HEK293T (cell line): ENCODE measurements around the gene CDH4.

Experiments
- BHLHE40 ChIP-seq: fragments of 450-650 bp; IDR thresholded peaks from 2 replicates; pipeline ENCODE4 v1.6.1; 2016; ENCODE audit warnings: mild to moderate bottlenecking, moderate library complexity, borderline replicate concordance
- ELF4 ChIP-seq: fragments of 450-650 bp; IDR thresholded peaks from 2 replicates; pipeline ENCODE4 v1.6.1; 2017; ENCODE audit warnings: antibody characterized with exemption
- FOXA1 ChIP-seq: fragments of 450-650 bp; IDR thresholded peaks from 2 replicates; pipeline ENCODE4 v1.6.1; 2016; ENCODE audit warnings: mild to moderate bottlenecking
- FOXK2 ChIP-seq: fragments of 450-650 bp; IDR thresholded peaks from 2 replicates; pipeline ENCODE4 v1.6.1; 2016; ENCODE audit warnings: mild to moderate bottlenecking
- NFRKB ChIP-seq: fragments of 450-650 bp; IDR thresholded peaks from 2 replicates; pipeline ENCODE4 v1.6.1; 2016; ENCODE audit warnings: mild to moderate bottlenecking, moderate library complexity
- SP1 ChIP-seq: fragments of 450-650 bp; IDR thresholded peaks from 2 replicates; pipeline ENCODE4 v1.6.1; 2017
- SUZ12 ChIP-seq: fragments of 450-650 bp; IDR thresholded peaks from 2 replicates; pipeline ENCODE4 v1.6.1; 2016; ENCODE audit warnings: mild to moderate bottlenecking

DNA sequence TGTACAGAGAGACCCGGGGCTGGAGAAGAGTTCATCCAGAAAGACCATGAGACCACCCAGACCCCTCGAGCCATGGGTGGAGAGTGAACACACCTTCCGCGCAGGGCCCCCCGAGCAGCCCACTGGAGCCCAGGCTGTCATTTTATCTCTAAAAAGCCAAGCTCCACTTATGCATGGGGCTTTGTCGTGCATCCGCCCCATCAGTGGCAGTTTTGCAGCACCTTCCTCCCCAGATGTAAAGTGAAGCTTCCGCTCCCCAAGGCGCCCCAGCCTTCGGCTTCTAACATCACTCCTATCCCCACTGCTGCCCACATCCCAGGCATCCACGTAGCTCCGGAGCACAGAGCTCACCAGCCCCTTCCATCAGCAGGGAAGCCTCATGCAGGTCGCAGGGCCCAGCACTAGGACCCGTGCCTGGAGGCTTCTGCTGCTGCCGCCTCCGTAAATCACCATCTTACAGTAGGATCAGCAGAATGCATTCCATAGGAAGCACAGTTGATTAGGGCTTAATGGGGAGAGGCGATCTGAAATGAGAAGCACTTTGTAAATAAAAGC, 512.5 kb downstream of the CDH4 start:
- no peak for TF ChIP-seq SUZ12
- TF ChIP-seq ELF4, result no peak
- TF ChIP-seq FOXK2, result no peak
- TF ChIP-seq NFRKB, result no peak
- no peak for TF ChIP-seq BHLHE40
- no peak for TF ChIP-seq SP1
- TF ChIP-seq FOXA1, result no peak
